Islet precursor cell (in vitro differentiated cells): ENCODE results near the gene ADD3.
A peak's percentile ranks its signal among the peaks of the same experiment; 100 is the strongest.

Experiments
- DNase-seq: peaks from one replicate; pipeline ENCODE4 v3.0.0-alpha.2; 2018

ADD3 gene

GRCh38 chr10:110160081-110160480 is 152.3 kb downstream of the ADD3 start:
- DNase-seq = peak; percentile 29

GRCh38 chr10:110160522-110160921 is 152.7 kb downstream of the ADD3 start:
- no peak for DNase-seq

- DNase-seq = no peak
Observed at GRCh38 chr10:110162741-110163145, 155.0 kb downstream of the ADD3 start.

GRCh38 chr10:110163192-110163773 is 155.5 kb downstream of the ADD3 start:
- peak; percentile 90 for DNase-seq

GRCh38 chr10:110163841-110164240 is 156.1 kb downstream of the ADD3 start:
- peak; percentile 74 for DNase-seq

- no peak for DNase-seq
Observed at GRCh38 chr10:110165239-110165638, 157.5 kb downstream of the ADD3 start.

GRCh38 chr10:110167149-110167548 is 159.4 kb downstream of the ADD3 start:
- DNase-seq = no peak

GRCh38 chr10:110168601-110169481 is 161.1 kb downstream of the ADD3 start:
- DNase-seq = no peak

GRCh38 chr10:110169586-110169985 is 161.8 kb downstream of the ADD3 start:
- DNase-seq = no peak

- DNase-seq = no peak
Observed at GRCh38 chr10:110170142-110170971, 162.6 kb downstream of the ADD3 start.

- peak; percentile 76 for DNase-seq
Observed at GRCh38 chr10:110171032-110171431, 163.2 kb downstream of the ADD3 start.

GRCh38 chr10:110172155-110172554 is 164.4 kb downstream of the ADD3 start:
- DNase-seq = no peak

GRCh38 chr10:110174201-110174600 is 166.4 kb downstream of the ADD3 start:
- DNase-seq = no peak

- no peak for DNase-seq
Observed at GRCh38 chr10:110174816-110175215, 167.0 kb downstream of the ADD3 start.

GRCh38 chr10:110175406-110175805 is 167.6 kb downstream of the ADD3 start:
- no peak for DNase-seq

- DNase-seq = no peak
Observed at GRCh38 chr10:110176141-110177030, 168.6 kb downstream of the ADD3 start.

- DNase-seq = no peak
Observed at GRCh38 chr10:110179220-110179619, 171.4 kb downstream of the ADD3 start.

GRCh38 chr10:110181451-110181850 is 173.7 kb downstream of the ADD3 start:
- DNase-seq = no peak

- no peak for DNase-seq
Observed at GRCh38 chr10:110181911-110182310, 174.1 kb downstream of the ADD3 start.

GRCh38 chr10:110184398-110184797 is 176.6 kb downstream of the ADD3 start:
- no peak for DNase-seq
